Measurements from ENCODE around the gene ATG101.

DNA sequence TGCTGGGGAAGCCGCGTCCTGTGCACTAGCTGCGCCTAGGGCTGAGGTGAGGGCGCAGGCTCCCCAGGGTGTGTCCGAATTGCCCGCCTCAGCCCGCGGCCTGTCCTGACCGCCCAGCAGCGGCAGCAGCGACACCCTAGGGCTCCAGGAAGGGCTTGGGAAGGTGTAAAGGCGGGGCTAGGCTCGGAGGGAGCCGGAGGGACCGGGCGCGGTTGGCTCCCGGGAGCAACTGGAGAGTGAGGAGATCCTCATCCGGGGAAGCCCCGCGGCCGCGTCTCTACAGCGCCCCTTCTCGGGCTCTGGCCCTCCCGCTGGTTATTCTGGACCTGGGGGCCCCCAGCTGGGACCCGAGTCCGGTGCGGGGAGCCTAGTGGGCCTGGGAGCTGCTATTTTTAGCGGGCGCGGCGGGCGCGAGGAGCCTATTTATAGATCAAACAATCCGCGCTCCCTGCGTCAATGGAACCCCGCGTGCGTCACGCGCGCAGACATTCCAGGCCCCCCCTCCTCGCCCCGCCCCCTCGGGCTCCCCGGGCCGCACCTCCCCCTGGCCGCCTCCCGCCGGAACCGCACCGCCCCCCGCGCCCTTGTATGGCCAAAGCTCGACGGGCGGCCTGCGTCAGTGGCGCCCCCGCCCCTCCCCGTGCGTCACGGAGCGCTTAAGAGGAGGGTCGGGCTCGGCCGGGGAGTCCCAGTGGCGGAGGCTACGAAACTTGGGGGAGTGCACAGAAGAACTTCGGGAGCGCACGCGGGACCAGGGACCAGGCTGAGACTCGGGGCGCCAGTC lies 18.8 kb upstream of the ATG101 start, which contains the start of gene NR4A1:
- TF ChIP-seq, protein P1, sequence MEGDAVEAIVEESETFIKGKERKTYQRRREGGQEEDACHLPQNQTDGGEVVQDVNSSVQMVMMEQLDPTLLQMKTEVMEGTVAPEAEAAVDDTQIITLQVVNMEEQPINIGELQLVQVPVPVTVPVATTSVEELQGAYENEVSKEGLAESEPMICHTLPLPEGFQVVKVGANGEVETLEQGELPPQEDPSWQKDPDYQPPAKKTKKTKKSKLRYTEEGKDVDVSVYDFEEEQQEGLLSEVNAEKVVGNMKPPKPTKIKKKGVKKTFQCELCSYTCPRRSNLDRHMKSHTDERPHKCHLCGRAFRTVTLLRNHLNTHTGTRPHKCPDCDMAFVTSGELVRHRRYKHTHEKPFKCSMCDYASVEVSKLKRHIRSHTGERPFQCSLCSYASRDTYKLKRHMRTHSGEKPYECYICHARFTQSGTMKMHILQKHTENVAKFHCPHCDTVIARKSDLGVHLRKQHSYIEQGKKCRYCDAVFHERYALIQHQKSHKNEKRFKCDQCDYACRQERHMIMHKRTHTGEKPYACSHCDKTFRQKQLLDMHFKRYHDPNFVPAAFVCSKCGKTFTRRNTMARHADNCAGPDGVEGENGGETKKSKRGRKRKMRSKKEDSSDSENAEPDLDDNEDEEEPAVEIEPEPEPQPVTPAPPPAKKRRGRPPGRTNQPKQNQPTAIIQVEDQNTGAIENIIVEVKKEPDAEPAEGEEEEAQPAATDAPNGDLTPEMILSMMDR (IDR thresholded peaks at IDR 0.05) = no peak
- TF ChIP-seq SIN3A (IDR thresholded peaks at IDR 0.05; ENCODE audit: borderline replicate concordance, insufficient read depth, low read depth, low read length) = 0 out of 2 replicates have a peak, but pooled peaks have one; percentile 23
